ENCODE data around the gene HERPUD2. TPM values are rescaled to one million over a fixed set of nuclear protein-coding genes. Genes with fewer than 3 reads are reported as not detected.
A peak's percentile ranks its signal among the peaks of the same experiment; 100 is the strongest.

The HERPUD2 gene
- total RNA-seq, 2 donors from 2014 or later: 36.8 to 40.4 TPM

- Mint-ChIP-seq H3K4me3 (no peak overlapping the region), H3K27ac (peak overlapping the region; percentile 56 to 88), H3K36me3 (peaks cover 16% of the 10 kb centered on the region), H3K9me3 (peaks cover 7% of the 10 kb centered on the region), H3K4me1 (ENCODE audit: low read depth in 2 of 2) (peaks cover 54 to 68% of the 10 kb centered on the region in 2 donors), H3K27me3 (no peaks in the 10 kb centered on the region)
- DNase-seq (ENCODE audit: low spot score): no peak
- no peak for ATAC-seq
Measured at GRCh38 chr7:35648367-35648766, 46.6 kb downstream of the HERPUD2 start.

- Mint-ChIP-seq H3K4me3 (peak overlapping the region; percentile 80), H3K9me3 (peaks cover 5% of the 10 kb centered on the region), H3K27ac (peak overlapping the region; percentile 85 to 88), H3K4me1 (ENCODE audit: low read depth in 2 of 2) (peaks cover 46 to 67% of the 10 kb centered on the region in 2 donors), H3K27me3 (no peaks in the 10 kb centered on the region), H3K36me3 (peaks cover 6% of the 10 kb centered on the region)
- ATAC-seq: no peak
- no peak for DNase-seq (ENCODE audit: low spot score)
Measured at GRCh38 chr7:35647171-35647574, 47.8 kb downstream of the HERPUD2 start.

GRCh38 chr7:35646289-35647023 lies 48.5 kb downstream of the HERPUD2 start:
- H3K4me3 Mint-ChIP-seq: peak overlapping the region; percentile 80
- peak in 1 of 2 donors; percentile 53 for ATAC-seq
- peak overlapping the region; percentile 85 to 88 for H3K27ac Mint-ChIP-seq
- H3K9me3 Mint-ChIP-seq: peaks cover 4% of the 10 kb centered on the region
- H3K27me3 Mint-ChIP-seq: no peaks in the 10 kb centered on the region
- peaks cover 48 to 69% of the 10 kb centered on the region in 2 donors for H3K4me1 Mint-ChIP-seq (ENCODE audit: low read depth in 2 of 2)
- no peak for DNase-seq (ENCODE audit: low spot score)
- H3K36me3 Mint-ChIP-seq: peaks cover 4% of the 10 kb centered on the region

GRCh38 chr7:35645691-35646090 lies 49.2 kb downstream of the HERPUD2 start:
- H3K9me3 Mint-ChIP-seq: no peaks in the 10 kb centered on the region
- H3K36me3 Mint-ChIP-seq: no peaks in the 10 kb centered on the region
- no peaks in the 10 kb centered on the region for H3K27me3 Mint-ChIP-seq
- H3K4me1 Mint-ChIP-seq (ENCODE audit: low read depth in 2 of 2): peaks cover 46 to 67% of the 10 kb centered on the region in 2 donors
- peak overlapping the region; percentile 85 to 88 for H3K27ac Mint-ChIP-seq
- no peak for DNase-seq (ENCODE audit: low spot score)
- ATAC-seq: no peak
- H3K4me3 Mint-ChIP-seq: peak overlapping the region; percentile 80

GRCh38 chr7:35630024-35630972 lies 64.6 kb downstream of the HERPUD2 start:
- Mint-ChIP-seq H3K4me1 (ENCODE audit: low read depth in 2 of 2) (peaks cover 0 to 11% of the 10 kb centered on the region in 2 donors), H3K9me3 (no peaks in the 10 kb centered on the region), H3K4me3 (no peak overlapping the region), H3K27me3 (no peaks in the 10 kb centered on the region), H3K27ac (peak overlapping the region in 1 of 2 donors; percentile 24), H3K36me3 (peaks cover 6% of the 10 kb centered on the region)
- ATAC-seq (no peak), DNase-seq (ENCODE audit: low spot score) (no peak)

GRCh38 chr7:35624299-35625186 lies 70.4 kb downstream of the HERPUD2 start:
- no peak overlapping the region for H3K27ac Mint-ChIP-seq

GRCh38 chr7:35623381-35623780 lies 71.6 kb downstream of the HERPUD2 start:
- no peaks in the 10 kb centered on the region for H3K9me3 Mint-ChIP-seq
- no peak overlapping the region for H3K27ac Mint-ChIP-seq
- ATAC-seq (no peak), DNase-seq (ENCODE audit: low spot score) (no peak)
- H3K27me3 Mint-ChIP-seq: no peaks in the 10 kb centered on the region
- no peak overlapping the region for H3K4me3 Mint-ChIP-seq
- no peaks in the 10 kb centered on the region for H3K36me3 Mint-ChIP-seq
- peaks cover 5 to 11% of the 10 kb centered on the region in 2 donors for H3K4me1 Mint-ChIP-seq (ENCODE audit: low read depth in 2 of 2)

More at GRCh38 chr7:35624299-35625186, 70.4 kb downstream of the HERPUD2 start:
- Mint-ChIP-seq H3K9me3 (no peaks in the 10 kb centered on the region), H3K36me3 (no peaks in the 10 kb centered on the region), H3K4me1 (ENCODE audit: low read depth in 2 of 2) (peaks cover 5 to 11% of the 10 kb centered on the region in 2 donors), H3K27me3 (no peaks in the 10 kb centered on the region), H3K4me3 (no peak overlapping the region)
- ATAC-seq (peak; percentile 71 to 81), DNase-seq (ENCODE audit: low spot score) (no peak)

- H3K4me1 Mint-ChIP-seq (ENCODE audit: low read depth in 2 of 2): peaks cover 5 to 6% of the 10 kb centered on the region in 2 donors
- no peaks in the 10 kb centered on the region for H3K27me3 Mint-ChIP-seq
- ATAC-seq: no peak
- H3K9me3 Mint-ChIP-seq: no peaks in the 10 kb centered on the region
- no peak for DNase-seq (ENCODE audit: low spot score)
- no peak overlapping the region for H3K4me3 Mint-ChIP-seq
- no peak overlapping the region for H3K27ac Mint-ChIP-seq
- H3K36me3 Mint-ChIP-seq: no peaks in the 10 kb centered on the region
Measured at GRCh38 chr7:35619863-35620262, 75.1 kb downstream of the HERPUD2 start.

GRCh38 chr7:35617041-35617440 lies 77.9 kb downstream of the HERPUD2 start:
- ATAC-seq (no peak), DNase-seq (ENCODE audit: low spot score) (no peak)
- Mint-ChIP-seq H3K27me3 (no peaks in the 10 kb centered on the region), H3K9me3 (no peaks in the 10 kb centered on the region), H3K36me3 (no peaks in the 10 kb centered on the region), H3K27ac (no peak overlapping the region), H3K4me3 (no peak overlapping the region), H3K4me1 (ENCODE audit: low read depth in 2 of 2) (peaks cover 0 to 3% of the 10 kb centered on the region in 2 donors)

GRCh38 chr7:35613150-35613549 lies 81.8 kb downstream of the HERPUD2 start:
- DNase-seq (ENCODE audit: low spot score) (no peak), ATAC-seq (no peak)
- Mint-ChIP-seq H3K9me3 (peaks cover 4% of the 10 kb centered on the region), H3K4me1 (ENCODE audit: low read depth in 2 of 2) (no peaks in the 10 kb centered on the region), H3K4me3 (no peak overlapping the region), H3K27me3 (no peaks in the 10 kb centered on the region), H3K27ac (no peak overlapping the region), H3K36me3 (no peaks in the 10 kb centered on the region)

- no peaks in the 10 kb centered on the region for H3K36me3 Mint-ChIP-seq
- no peak overlapping the region for H3K4me3 Mint-ChIP-seq
- ATAC-seq (no peak), DNase-seq (ENCODE audit: low spot score) (no peak)
- H3K27me3 Mint-ChIP-seq: peaks cover 0 to 2% of the 10 kb centered on the region in 2 donors
- H3K9me3 Mint-ChIP-seq: no peaks in the 10 kb centered on the region
- no peak overlapping the region for H3K27ac Mint-ChIP-seq
- H3K4me1 Mint-ChIP-seq (ENCODE audit: low read depth in 2 of 2): no peaks in the 10 kb centered on the region
Measured at GRCh38 chr7:35605760-35606159, 89.2 kb downstream of the HERPUD2 start.

- no peaks in the 10 kb centered on the region for H3K9me3 Mint-ChIP-seq
- no peaks in the 10 kb centered on the region for H3K4me1 Mint-ChIP-seq (ENCODE audit: low read depth in 2 of 2)
- no peak overlapping the region for H3K27ac Mint-ChIP-seq
- ATAC-seq (no peak), DNase-seq (ENCODE audit: low spot score) (no peak)
- H3K27me3 Mint-ChIP-seq: peaks cover 0 to 2% of the 10 kb centered on the region in 2 donors
- H3K36me3 Mint-ChIP-seq: no peaks in the 10 kb centered on the region
- H3K4me3 Mint-ChIP-seq: no peak overlapping the region
Measured at GRCh38 chr7:35604595-35604994, 90.3 kb downstream of the HERPUD2 start.

GRCh38 chr7:35599645-35600044 lies 95.3 kb downstream of the HERPUD2 start:
- no peaks in the 10 kb centered on the region for H3K36me3 Mint-ChIP-seq
- H3K4me1 Mint-ChIP-seq (ENCODE audit: low read depth in 2 of 2): no peaks in the 10 kb centered on the region
- no peak overlapping the region for H3K4me3 Mint-ChIP-seq
- DNase-seq (ENCODE audit: low spot score) (no peak), ATAC-seq (no peak)
- no peaks in the 10 kb centered on the region for H3K9me3 Mint-ChIP-seq
- no peaks in the 10 kb centered on the region for H3K27me3 Mint-ChIP-seq
- H3K27ac Mint-ChIP-seq: no peak overlapping the region
